ENCODE measurements around the gene MBD6.
"Not testable (repeated sequence)": the region's sequence is repeated elsewhere in the genome, so short reads cannot be mapped to it uniquely, and the experiment has no call there.

The MBD6 gene

GRCh38 chr12:57489157-57489641 is 33.4 kb upstream of the MBD6 start:
- TF ChIP-seq CTCF (conservative IDR thresholded peaks at IDR 0.05; ENCODE audit: low read depth): no peak
- DNase-seq (ENCODE audit: low spot score): no peak
- POLR2A ChIA-PET (ENCODE audit: low non-redundant PET): no interaction called here
- CTCF ChIA-PET: no interaction called here
- H3K27ac ChIP-seq: peak overlapping the region; percentile 79; the same call in 1 of the 2 replicates

GRCh38 chr12:57490126-57490525 is 32.5 kb upstream of the MBD6 start:
- POLR2A ChIA-PET (ENCODE audit: low non-redundant PET): interaction anchor here (0.7 kb wide), 1 partner anchor 16 kb away, joined by 3 read pairs; no protein-coding TSS in a partner anchor
- TF ChIP-seq CTCF (conservative IDR thresholded peaks at IDR 0.05; ENCODE audit: low read depth): no peak
- H3K27ac ChIP-seq: no peak overlapping the region
- DNase-seq (ENCODE audit: low spot score): no peak
- CTCF ChIA-PET: no interaction called here

- no peak for TF ChIP-seq CTCF (conservative IDR thresholded peaks at IDR 0.05; ENCODE audit: low read depth)
- ChIA-PET CTCF (no interaction called here), POLR2A (ENCODE audit: low non-redundant PET) (no interaction called here)
- DNase-seq (ENCODE audit: low spot score): no peak
- peak overlapping the region; percentile 46 for H3K27ac ChIP-seq
Observed at GRCh38 chr12:57491393-57492280, 31.0 kb upstream of the MBD6 start.

GRCh38 chr12:57495051-57495701 is 27.4 kb upstream of the MBD6 start:
- H3K27ac ChIP-seq; CTCF ChIA-PET; POLR2A ChIA-PET (ENCODE audit: low non-redundant PET); DNase-seq (ENCODE audit: low spot score): not testable (repeated sequence)

- POLR2A ChIA-PET (ENCODE audit: low non-redundant PET): no interaction called here
Observed at GRCh38 chr12:57496822-57497221, 25.8 kb upstream of the MBD6 start.

GRCh38 chr12:57497223-57498131 is 25.1 kb upstream of the MBD6 start:
- ChIA-PET CTCF (interaction anchor here (0.6 to 1.0 kb wide), 2 partner anchors 22 to 265 kb away, joined by 3 to 4 read pairs; no protein-coding TSS in a partner anchor), POLR2A (ENCODE audit: low non-redundant PET) (no interaction called here)
- no peak for TF ChIP-seq CTCF (conservative IDR thresholded peaks at IDR 0.05; ENCODE audit: low read depth)
- no peak overlapping the region for H3K27ac ChIP-seq
- no peak for DNase-seq (ENCODE audit: low spot score)

More at GRCh38 chr12:57496822-57497221, 25.8 kb upstream of the MBD6 start:
- no peak overlapping the region for H3K27ac ChIP-seq
- no peak for DNase-seq (ENCODE audit: low spot score)
- CTCF ChIA-PET: interaction anchor here (0.6 to 1.0 kb wide), 2 partner anchors 21 to 265 kb away, joined by 3 to 4 read pairs; no protein-coding TSS in a partner anchor
- no peak for TF ChIP-seq CTCF (conservative IDR thresholded peaks at IDR 0.05; ENCODE audit: low read depth)
